Occipital lobe (tissue), 2 donors: Measurements from ENCODE around the gene CPA3. TPM values are rescaled to one million over a fixed set of nuclear protein-coding genes. Genes with fewer than 3 reads are reported as not detected.

Experiments
- DNase-seq: peaks from one replicate; lab custom pipeline; 2025; lab: John Stamatoyannopoulos, UW
- total RNA-seq: library from RNA; depleted of rRNA; stranded (reverse); fragments of >200 nt; gene quantifications from one replicate; pipeline ENCODE4 v1.2.3, GENCODE V29; 2014

Gene CPA3
- total RNA-seq, 1 donor from 2014 or later, result not detected

- no peak for DNase-seq
These were observed 3.7 kb upstream of the CPA3 start for GRCh38 chr3:148861277-148861869.

DNA sequence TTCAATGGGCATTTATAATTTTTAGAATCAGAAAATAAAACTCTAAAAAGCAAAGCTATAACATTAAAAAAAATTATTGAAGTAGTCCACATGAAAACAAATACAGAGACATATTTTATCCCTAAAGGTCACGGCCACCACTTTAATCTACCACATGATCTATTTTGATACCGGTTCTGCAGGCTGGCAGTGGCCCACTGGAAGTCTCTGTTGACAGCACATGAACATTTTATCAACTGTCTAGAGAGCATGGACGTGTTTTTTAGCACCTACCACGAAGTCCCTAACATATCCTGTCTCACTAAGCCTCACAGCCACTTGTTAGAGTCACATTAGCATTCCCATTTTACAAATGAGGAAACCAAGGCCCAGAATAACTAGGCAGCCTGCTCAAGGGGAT is 1.8 kb upstream of the CPA3 start:
- DNase-seq, result no peak

DNA sequence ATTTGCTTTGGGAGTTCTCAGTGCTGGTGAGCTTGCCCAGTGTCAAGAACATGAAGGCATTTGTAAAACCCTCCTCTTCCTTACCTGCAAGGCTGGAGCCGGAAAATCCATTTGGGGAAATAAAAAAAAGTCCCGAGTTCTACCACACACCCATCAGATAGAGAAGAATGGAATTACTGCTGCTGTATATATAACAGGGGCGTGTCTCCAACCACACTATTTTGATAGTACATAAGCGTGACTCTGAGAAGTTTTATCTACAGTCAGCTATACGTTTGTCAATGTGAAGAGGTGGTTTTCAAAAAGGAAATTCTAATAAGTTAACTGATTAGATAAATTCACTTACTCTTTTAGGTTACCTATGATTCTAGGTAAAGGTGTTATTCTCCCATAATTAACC is 1.3 kb upstream of the CPA3 start:
- no peak for DNase-seq

- no peak for DNase-seq
These were observed 1.2 kb downstream of the CPA3 start for GRCh38 chr3:148866261-148866660.

- no peak for DNase-seq
These were observed 8.3 kb downstream of the CPA3 start for GRCh38 chr3:148873270-148873927.

DNA sequence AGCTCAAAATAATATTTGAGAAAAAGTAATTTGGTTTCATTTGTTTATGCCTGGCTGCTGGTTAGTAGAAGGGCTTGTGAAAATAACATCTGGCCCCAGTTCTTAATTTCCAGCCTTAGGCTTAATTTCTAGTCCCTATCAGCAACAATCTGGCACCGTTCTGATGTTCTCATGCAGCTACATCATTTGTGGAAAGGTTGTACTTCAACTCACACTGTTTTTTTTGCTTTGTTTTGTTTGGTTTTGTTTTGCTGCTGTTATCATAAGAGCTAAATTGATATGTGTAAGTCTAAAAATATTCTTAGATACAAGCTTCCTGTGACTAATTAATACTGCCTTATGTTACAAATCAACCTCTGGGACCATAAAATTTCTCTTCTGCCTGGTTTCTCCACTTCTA is 8.9 kb downstream of the CPA3 start:
- no peak for DNase-seq

DNA sequence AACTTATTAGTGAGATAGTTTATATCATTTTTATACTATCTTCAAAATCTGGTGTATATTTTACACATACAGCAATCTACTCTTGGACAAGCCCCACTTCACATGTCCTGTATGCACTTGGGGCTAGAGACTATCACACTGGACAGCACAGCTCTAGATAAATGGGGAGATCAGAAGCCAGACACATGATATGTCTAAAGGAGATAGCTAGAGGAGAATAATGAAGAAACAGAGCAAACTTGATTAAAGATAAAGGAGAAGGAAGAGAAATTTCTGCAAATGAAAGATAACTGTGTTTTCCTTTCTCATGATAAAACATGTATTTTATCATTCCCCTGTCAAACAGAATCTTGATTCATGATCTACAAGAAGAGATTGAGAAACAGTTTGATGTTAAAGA is 13.0 kb downstream of the CPA3 start:
- DNase-seq, result no peak

DNA sequence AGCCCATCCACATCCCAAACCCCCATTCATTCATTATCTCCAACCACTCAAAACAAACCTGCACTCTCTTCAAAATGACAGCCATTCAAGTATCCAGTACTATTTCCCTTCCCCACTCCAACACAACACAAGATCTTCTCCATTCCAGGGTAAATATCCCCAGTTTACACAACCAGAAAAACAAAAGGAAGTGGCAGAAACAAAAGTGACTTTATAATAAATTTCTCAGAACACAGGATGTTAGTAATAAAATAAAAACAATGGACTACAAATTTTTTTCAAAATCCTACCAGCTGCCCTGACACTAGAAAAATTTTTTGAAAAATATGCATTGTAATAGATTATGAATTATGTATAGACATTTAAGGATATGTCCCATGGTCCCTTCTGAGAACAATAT is 14.2 kb downstream of the CPA3 start:
- DNase-seq, result no peak

GRCh38 chr3:148880681-148881080 is 15.6 kb downstream of the CPA3 start:
- no peak for DNase-seq

DNA sequence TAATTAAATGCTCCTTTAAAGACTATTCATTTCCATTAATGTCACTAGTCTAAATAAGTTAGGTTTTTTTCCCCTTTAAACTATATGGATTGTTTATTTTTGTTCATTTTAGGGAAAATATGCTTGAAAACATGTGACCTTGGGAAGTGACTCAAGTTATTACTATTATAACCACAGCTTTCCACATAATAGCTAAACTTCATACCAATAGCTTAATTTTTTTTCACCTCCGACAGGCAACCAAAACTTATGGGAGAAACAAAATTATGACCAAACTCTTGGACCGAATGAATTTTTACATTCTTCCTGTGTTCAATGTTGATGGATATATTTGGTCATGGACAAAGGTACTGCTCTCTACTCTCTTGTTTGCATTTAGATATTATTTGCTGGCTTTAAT is 16.2 kb downstream of the CPA3 start:
- no peak for DNase-seq

DNA sequence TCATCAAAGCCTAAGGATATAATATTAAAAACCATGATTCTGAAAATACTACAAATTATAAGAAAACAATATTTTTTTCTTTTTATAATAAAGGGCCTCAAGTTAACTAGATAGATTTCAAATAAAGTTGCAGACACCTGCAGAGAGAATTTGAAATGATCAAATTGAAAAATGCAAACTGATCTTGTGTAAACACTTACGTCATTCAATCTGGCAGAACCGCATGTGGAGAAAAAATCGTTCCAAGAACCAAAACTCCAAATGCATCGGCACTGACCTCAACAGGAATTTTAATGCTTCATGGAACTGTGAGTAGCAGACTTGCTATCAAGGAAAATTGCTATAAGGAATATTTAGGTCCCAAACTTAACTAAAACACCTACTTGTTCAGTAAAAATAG is 17.2 kb downstream of the CPA3 start:
- no peak for DNase-seq

DNA sequence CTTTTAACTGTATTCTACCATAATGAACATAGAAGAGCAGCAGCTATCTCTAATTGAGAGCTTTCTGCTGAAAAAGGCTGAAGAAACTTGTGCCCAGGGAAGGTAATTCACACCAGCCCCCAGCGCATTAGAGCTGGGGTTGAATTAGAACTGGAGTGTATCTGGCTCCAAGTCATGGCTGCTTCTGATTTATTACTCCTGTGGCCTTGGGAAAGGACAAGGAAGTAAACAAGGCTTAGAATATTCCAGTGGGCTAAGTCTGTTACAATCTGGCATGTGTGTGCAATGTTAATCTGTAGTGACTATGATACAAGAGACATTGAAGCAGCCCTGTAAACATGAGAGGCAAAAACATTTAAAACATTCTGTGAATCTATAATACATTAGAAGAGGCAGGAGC is 18.1 kb downstream of the CPA3 start:
- DNase-seq, result no peak

- DNase-seq, result no peak
These were observed 19.2 kb downstream of the CPA3 start for GRCh38 chr3:148884261-148884660.

GRCh38 chr3:148889828-148890227 is 24.7 kb downstream of the CPA3 start:
- no peak for DNase-seq

DNA sequence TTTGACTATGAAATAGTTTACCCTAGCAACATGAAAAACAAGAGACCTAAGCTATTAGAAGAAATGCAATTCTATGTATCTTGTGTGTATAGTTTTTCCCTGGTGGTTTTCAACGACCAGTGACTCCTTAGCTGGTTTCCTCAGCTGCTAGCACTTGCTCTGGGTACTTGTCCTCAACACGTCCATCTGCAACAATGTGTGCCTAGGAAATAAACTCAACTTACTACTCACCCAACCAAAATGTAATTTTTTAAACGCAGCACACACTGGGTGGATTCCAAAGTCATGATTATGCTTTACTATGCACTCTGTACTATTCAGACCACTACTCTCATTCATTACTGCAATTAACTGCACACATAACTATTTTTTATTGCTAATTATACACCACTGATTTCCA is 31.0 kb downstream of the CPA3 start:
- DNase-seq, result no peak

DNA sequence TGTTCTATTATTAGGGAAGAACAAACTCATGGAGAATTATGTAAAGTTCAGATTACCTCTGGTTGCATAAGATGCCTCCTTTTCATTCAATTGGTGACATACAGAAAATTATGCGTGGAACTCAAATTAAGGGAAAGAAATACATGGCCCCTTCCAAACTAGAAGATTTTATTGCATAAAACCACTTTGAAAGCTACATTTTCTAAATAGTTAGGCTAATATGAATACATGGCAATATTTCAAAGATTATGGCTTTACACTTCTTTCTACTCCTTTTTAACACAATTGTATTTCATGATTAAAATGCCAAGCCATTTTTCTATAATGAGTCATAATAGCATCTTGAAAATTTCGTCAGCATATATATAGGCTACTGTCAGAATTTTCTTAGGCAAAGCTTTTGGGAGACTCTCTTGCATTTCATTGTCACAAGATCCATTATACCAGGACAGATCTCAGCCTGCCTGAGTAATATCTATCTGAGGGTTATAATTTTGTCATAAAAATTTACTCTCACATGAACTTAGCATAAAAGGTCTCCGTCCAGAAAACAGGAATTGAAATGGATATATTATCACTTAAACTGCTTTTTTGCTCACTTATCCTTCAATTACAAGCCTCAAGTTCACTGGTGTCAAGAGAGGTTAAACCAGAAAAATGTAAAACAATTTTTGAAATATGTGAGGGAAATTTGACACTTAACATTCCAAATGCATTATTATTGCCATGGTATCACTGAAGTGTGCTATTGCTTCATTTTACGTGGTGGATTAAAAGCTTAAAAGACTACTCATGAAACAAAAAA is 37.1 kb downstream of the CPA3 start:
- no peak for DNase-seq

GRCh38 chr3:148903022-148903442 is 37.9 kb downstream of the CPA3 start:
- DNase-seq, result no peak

DNA sequence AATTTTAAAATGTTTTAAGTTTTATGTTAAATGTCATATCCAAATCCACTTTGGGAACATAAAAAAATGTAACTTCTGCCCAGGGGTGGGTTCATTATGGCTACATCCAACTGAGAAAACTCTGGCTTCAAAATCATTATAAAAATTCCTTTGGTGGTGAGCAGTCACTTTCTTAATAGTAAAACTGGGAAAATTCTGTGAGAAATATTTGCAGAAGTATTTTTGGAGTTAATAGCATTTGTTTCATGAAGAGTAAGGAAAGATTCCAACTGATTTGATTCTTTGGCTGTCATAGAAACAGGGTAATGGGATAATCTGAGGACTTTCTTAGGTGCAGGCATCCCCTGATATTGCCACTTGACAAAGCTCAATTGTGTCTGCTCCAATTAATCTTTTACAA is 38.8 kb downstream of the CPA3 start:
- DNase-seq, result no peak

GRCh38 chr3:148906667-148907066 is 41.6 kb downstream of the CPA3 start:
- no peak for DNase-seq

DNA sequence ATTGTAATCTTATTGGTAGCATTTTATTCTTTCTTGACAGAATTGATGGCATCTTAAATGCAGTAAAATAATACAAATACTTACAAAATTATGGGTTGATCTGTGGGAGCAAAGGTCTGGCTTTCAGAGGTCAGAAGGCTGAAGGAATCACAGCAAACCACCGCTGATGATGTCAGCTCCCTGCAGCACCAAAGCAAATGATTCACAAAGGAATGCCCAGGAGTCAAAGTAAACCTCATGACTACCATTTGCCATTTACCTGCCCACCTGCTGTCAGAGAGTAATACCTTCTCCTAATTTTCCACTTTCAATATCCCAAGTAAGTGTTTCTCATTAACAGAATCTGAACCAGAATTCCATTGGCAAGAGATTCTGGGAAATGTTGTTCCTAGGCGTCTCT is 46.1 kb downstream of the CPA3 start:
- DNase-seq, result no peak

DNA sequence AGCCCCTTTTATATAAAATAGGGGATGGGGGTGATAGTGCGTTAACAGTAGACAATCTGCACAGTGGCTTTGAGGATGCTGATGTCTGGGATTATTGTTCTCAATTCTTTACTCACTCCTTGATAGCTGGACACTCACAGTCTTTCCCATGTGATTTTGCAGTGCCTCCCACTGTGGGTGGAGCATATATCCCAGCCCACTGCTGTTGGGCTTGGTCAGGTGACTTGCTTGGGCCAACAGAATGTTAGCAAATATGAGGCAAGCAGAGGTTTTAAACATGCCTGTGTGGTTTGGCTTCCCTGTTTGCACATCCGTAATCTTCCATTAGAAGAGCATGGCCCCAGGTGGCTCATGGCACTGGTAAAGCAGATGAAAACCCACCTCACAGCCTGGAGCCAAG is 46.5 kb downstream of the CPA3 start:
- no peak for DNase-seq

DNA sequence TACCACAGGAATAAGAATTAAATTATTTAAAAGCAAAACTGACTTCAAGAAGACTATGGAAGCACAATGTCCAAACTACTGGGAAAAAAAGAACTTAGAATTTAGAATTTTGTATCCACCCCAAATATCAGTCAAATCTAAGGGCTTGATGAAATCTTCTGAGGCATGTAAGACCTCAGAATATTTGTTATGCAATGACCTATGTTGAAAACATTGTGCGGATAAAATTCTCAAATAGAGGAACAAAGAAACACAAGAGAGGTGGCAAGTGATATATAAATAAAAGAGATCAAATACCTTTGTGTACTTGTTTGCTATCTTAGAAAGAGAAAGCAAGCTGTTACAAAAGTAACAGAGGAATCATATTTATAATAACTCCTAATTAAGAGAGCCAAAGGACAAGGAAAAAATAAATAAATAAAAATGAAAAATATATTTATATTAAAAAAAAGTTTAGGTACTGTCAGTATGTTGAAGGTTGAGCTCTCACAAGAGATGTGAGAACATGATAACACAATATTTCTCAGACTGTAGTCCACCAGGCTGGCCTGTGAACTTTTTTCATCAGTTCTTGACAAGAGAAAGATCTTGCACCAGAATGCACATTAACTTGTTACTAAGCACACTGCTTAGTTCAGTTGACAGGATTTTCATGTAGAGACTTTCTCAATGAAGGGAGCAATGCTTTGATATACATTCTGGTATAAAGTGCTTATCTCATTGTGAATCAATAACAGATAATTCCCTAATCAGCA is 50.0 kb downstream of the CPA3 start:
- no peak for DNase-seq
